ENCODE results near the gene RUNX1.

RUNX1 gene

GRCh38 chr21:34992736-34993398 lies 56.2 kb downstream of the RUNX1 start:
- no peak for DNase-seq (ENCODE audit: low spot score)

GRCh38 chr21:34992180-34992579 lies 56.9 kb downstream of the RUNX1 start:
- no peak for DNase-seq (ENCODE audit: low spot score)

DNA sequence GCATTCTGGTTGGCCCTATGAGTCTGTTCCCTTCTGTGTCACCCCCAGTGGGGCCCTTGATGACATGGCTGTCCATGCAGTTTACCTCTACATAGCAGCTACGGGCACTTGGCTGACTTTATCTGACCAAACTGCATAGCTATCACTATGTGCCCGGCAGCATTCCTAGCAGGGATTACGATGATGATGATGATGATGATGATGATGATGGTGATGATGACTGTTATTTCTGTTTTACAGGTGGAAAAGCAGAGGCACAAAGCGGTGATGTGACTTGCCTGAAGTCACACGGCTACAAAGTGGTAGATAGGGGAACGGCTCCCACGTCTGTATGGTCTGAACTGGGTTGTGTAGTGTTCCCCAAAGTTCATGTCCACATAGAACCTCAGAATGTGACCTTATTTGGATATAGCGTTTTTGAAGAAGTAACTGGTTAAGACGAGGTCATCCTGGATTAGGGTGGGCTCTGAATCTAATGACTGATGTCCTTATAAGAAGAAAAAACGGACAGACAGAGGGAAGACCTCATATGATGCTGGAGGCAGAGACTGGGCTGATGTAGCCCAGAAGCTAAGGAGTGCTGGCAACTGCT lies 57.6 kb downstream of the RUNX1 start:
- DNase-seq (ENCODE audit: low spot score) = no peak

DNA sequence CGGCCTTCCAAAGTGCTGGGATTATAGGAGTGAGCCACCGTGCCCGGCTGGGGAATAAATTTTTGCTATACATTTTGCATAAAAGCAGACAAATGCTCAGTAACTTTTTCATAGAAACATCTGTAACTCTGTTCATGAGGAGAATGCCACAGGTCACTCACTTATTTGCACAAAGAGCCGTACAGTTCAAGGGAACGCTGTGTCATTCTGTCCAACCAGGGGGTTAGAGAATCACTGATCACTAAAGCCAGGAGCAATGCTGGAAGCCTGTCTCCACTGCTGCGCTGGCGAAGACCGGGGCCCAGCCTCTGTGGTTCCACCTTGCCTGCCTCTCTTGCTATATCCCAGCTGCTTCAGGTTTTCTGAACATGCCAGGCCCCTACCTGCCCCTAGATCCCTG lies 58.3 kb downstream of the RUNX1 start:
- no peak for DNase-seq (ENCODE audit: low spot score)

- DNase-seq (ENCODE audit: low spot score) = no peak
Observed at GRCh38 chr21:34989337-34990151, 59.6 kb downstream of the RUNX1 start.

DNA sequence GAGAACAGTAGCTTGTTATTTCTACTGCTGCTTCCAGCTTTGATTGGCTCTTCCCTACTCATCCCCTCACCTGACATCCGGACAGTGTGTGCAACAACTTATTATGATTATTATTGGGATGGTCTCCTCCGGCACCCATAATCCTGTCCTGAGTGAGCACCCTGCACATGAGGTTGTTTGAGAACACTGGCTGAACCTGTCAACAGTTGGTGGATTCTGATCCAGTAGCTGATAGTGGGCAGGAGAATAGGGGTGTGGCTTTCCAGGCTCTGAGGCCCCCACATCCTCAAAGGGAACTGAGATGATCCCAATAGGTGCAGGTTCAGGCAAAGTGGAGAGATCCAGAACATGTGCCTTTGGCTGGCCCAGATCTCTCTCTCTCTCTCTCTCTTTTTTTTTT lies 60.5 kb downstream of the RUNX1 start:
- no peak for DNase-seq (ENCODE audit: low spot score)

- DNase-seq (ENCODE audit: low spot score) = no peak
Observed at GRCh38 chr21:34988139-34988538, 61.0 kb downstream of the RUNX1 start.

GRCh38 chr21:34987501-34988072 lies 61.5 kb downstream of the RUNX1 start:
- DNase-seq (ENCODE audit: low spot score) = no peak

DNA sequence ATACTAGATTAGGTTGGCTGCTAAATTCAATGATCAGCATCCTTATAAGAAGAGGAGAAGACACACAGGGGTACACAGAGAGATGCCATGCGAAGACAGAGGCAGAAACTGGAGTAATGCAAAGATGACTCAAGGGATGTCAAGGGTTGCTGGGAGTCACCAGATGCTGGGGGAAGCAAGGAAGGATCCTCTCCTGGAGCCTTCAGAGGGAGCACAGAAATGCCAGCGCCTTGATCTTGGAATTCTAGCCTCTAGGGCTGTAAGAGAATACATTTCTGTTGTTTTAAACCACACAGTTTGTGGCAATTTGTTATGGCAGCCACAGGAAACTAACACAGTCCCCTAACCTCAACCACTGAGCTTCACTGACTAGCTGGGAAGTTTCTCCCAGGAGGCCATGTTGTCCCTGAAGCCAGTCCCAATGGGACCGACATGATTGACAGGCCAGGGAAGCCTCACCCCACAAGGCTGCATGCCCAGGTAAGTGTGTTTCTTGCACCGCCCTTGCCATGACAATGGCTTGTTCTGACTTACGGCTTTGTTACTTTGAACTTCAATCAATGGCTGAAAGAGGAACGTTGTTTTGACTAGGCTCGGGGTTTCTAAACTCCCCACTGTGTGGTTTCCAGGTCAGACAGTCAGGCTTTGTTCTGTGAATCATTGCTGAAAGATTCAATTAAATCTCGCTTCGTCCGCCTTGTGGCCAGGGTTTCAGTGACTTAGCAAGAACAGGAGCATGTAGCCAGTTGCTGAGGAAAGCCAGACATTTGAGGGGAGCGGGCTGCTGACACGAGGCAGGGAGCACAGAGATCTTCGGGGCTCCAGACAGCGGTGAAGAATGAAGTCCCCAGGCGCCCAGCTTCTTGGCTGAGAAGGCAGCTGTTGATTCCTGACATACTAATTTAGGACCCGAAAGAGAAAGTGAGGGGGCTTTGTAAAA lies 62.3 kb downstream of the RUNX1 start:
- DNase-seq (ENCODE audit: low spot score) = no peak

DNA sequence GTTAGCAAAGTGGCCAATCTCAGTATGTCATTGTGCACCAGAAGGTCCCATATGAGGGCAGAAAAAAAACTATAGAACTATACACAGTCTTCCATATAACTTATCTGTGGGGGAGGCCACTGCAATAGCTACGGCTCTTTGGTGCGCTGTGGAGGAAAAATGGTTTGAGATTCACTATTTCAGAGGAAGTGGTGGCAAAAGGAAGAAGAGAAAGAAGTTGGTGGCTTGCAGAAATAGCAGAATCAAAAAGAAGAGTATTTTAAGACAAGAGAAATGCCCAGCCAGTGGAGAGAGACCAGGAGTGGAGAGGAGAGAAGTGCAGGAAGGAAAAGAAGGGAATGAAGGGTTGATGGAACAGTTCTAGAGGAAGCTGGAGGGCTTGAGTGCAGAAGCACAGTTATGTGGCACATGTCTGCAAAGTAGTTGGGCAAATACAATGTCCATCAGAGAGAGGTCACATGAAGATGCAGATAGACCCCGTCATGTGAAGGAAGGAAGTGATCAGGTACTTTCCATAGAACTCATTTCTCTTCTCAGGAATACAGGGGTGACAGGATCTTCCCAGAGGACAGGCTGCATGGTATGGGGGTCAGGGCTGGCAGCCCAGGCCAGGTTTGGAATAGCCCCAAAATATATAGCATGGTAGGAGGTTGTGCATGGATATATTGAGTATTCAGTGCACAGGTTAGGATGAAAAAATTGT lies 64.6 kb downstream of the RUNX1 start:
- DNase-seq (ENCODE audit: low spot score) = no peak

GRCh38 chr21:34983680-34984086 lies 65.4 kb downstream of the RUNX1 start:
- DNase-seq (ENCODE audit: low spot score) = peak; percentile 11

DNA sequence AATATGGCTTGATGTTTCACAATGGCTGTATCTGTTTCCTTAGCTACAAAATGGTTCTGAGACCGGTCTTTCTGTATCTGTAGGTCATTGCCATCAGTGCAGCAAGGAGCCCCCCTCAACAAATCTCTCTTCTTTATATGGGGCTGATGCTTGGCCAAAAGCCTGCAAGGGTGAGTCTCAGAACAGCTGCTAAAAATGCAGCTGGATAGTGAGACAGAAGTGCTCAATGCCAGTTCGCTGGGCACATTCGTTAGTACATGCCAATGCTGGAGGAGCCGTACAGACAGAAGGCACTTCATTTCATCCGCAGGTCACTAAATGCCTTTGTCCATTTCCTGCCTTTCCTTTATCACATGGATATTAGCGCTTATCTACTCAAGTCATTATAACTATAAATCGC lies 67.3 kb downstream of the RUNX1 start:
- DNase-seq (ENCODE audit: low spot score) = no peak

DNA sequence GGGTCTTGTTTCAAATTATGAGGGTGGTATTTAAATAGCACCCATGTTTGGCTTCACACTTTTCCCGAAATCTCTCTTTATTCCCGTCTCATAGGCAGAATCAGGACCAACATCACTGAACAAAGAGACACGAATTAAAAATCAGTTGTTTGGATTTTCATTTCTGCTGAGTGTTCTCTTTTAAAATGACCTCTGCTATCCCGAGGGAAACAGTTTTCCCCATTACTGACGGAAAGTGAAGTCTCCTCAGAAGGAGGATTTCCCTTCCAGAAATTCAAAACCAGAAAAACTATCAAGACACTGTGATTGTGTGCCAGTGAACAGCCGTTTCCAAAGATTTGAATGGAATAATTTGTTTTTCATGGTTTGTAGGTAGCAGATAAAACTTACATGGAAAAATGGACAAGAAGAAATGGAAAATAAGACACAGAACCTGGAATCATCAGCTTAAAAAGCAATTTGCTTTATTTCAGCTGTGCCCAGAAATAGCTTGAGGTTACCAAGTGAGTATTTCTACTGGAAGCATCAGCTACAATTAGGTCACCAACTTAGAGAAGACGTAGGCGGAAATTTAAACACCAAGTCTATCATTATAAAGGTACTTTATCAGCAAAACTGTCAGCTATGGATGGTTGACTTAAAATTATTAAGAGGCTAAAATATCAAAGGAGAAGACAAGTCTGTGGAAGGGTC lies 68.5 kb downstream of the RUNX1 start:
- DNase-seq (ENCODE audit: low spot score) = no peak

- no peak for DNase-seq (ENCODE audit: low spot score)
Observed at GRCh38 chr21:34979383-34979782, 69.7 kb downstream of the RUNX1 start.

- DNase-seq (ENCODE audit: low spot score) = no peak
Observed at GRCh38 chr21:34977333-34977732, 71.8 kb downstream of the RUNX1 start.

- DNase-seq (ENCODE audit: low spot score) = no peak
Observed at GRCh38 chr21:34974162-34974981, 74.7 kb downstream of the RUNX1 start.

DNA sequence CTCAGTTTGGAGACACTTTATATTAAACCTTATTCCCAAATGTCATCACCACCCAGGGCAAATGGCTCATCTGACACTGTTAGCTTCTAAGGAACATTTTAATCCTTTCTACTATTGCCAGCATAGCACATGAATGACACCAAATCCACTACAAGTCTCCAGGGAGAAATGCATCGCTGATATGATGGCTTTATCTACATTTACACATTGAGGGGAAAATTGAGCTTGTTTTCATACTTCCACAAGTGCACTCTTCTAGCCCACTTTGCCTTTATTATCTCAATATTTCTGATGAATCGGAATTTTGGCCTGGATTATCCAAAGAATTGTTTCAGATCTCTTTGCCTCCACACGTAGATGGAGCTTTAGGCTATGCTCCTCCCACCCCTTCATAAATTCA lies 75.4 kb downstream of the RUNX1 start:
- no peak for DNase-seq (ENCODE audit: low spot score)

DNA sequence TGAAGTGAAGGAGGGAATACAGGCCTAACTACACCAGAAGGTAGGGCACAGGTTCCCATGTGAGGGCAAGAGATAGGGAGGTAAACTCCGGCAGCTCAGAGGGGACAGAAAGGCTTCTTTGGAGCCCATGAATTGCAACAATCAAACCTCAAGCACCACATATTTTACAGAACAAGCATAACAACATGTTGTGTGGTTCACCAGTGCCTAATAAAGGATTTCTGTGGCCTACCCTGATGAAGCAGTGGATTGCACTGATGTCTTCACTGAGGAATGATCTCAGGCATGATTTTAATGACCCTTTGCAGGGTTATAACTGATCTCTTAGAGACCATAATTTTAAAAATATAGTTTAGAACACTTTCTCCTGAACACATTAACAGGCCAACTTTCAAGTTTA lies 77.4 kb downstream of the RUNX1 start:
- no peak for DNase-seq (ENCODE audit: low spot score)

DNA sequence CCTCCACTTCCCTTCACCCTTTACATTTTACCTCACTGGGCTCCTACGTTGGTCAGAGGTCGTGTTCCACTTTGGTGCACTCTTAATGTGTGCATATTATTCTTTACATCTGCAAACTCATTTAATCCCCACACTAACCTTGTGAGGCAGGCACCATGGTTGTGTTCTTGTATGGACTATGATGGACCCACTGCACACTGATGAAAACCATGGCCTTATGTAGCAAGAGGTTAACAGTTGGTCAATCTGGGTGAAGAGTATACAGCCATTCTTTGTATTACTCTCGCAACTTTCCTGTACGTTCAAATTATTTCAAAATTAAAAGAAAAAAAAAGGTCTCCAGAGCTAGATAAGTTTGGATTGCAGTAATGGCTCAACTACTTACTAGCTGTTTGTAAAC lies 78.5 kb downstream of the RUNX1 start:
- no peak for DNase-seq (ENCODE audit: low spot score)

- no peak for DNase-seq (ENCODE audit: low spot score)
Observed at GRCh38 chr21:34970167-34970500, 79.0 kb downstream of the RUNX1 start.

Measured in kidney capillary endothelial cell (primary cell).